Measurements from ENCODE around the gene NMT1.

GRCh38 chr17:45018514-45018847 lies 42.6 kb upstream of the NMT1 start:
- no peak for TF ChIP-seq CTCF (IDR thresholded peaks at IDR 0.05; ENCODE audit: low read depth, low read length, missing input control)
- no peak for TF ChIP-seq ZBTB33 (IDR thresholded peaks at IDR 0.05)
- no peak for TF ChIP-seq GABPA (IDR thresholded peaks at IDR 0.05 in 1 of 2, conservative IDR thresholded peaks at IDR 0.05 in 1 of 2)
- TF ChIP-seq RAD21 (IDR thresholded peaks at IDR 0.05) = no peak
- TF ChIP-seq TAF1 (conservative IDR thresholded peaks at IDR 0.05) = no peak
- no peak for TF ChIP-seq SP1 (IDR thresholded peaks at IDR 0.05)
- TF ChIP-seq YY1 (IDR thresholded peaks at IDR 0.05) = no peak
- no peak for TF ChIP-seq REST (IDR thresholded peaks at IDR 0.05)
- TF ChIP-seq FOXA1 (IDR thresholded peaks at IDR 0.05) = no peak
- no peak for TF ChIP-seq MAX (IDR thresholded peaks at IDR 0.05)
- no peak for TF ChIP-seq RXRA (IDR thresholded peaks at IDR 0.05)
